KG1 (cell line): ENCODE results near the gene VPS25.
A peak's percentile ranks its signal among the peaks of the same experiment; 100 is the strongest.

Experiments
- DNase-seq: peaks from one replicate; lab custom pipeline; 2025; lab: John Stamatoyannopoulos, UW

VPS25 gene

DNA sequence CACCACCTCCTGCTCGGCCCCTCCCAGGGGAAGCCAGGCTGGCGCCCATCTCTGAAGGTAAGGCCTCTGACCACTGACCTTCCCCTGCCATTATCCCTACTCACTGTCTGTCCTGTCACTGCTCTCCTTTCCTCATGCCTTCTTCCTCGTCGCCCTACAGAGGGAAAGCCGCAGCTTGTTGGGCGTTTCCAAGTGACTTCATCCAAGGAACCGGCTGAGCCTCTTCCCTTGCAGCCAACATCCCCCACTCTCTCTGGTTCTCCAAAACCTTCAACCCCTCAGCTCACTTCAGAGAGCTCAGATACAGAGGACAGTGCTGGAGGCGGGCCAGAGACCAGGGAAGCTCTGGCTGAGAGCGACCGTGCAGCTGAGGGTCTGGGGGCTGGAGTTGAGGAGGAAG, 22.2 kb downstream of the VPS25 start:
- DNase-seq, result no peak

DNA sequence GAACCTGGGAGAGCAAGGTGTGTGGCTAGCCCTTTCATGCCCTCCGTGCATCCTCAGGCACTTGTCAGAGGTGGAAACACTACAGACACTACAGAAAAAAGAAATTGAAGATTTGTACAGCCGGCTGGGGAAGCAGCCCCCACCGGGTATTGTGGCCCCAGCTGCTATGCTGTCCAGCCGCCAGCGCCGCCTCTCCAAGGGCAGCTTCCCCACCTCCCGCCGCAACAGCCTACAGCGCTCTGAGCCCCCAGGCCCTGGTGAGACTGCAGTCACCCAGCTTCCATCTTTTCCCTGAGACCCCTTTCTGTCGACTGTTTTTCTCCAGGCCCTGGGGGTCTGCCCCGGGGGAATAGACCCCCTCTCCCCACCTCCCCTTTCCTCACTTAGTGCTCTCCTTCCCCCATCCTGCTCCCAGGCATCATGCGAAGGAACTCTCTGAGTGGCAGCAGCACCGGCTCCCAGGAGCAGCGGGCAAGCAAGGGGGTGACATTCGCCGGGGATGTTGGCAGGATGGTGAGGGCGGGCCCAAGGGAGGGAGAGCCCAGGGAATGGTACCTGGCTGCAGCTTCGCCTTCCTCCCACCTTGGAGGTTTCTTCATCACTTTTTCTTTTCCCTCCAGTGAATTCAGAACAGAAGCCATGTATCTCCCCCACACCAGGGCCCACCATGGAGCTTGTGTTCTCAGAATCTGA, 23.0 kb downstream of the VPS25 start:
- DNase-seq, result no peak

DNA sequence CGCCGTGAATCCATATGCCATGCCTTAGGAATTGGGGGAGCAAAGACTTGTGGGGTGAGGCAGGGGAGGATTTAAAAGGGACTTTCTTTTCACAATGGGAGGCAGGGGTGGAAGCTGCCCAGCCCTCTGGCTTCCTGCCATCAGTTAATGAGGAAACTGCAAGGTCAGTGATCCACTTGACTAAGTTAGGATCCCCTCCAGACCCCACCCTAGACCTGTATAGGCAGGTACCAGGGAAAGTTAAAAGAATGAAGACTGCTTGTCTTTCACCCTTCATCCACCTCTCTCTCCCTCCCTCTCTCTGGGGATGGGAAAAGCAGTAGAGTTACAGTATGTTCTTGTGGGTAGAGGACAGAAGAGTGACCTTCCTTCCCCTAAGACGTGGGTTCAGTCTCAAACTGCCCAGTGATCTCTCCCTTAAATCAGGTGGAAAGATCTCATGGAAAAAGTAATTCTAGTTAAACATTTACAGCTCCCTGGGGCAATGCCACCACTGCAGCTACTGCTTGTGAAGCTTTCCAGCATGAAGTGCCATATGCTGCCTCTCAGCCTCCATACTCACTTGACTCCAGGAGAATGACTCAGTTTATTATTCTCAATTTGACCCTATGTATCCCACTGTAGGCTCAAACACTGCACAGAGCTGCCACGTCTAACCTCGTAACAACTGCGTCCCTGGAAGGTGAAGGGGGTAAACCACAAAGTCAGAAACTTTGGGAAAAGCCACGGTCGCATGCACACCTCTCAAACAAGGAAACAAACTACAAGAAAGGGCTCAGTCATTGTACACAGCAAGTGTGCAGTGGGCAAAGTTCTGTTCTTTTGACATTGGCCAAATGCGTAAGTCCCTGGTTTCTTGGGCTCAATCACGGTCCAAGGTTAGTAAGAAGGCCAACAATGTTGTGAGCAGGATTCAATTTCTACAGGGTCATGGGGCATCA, 24.1 kb downstream of the VPS25 start:
- DNase-seq, result no peak

DNA sequence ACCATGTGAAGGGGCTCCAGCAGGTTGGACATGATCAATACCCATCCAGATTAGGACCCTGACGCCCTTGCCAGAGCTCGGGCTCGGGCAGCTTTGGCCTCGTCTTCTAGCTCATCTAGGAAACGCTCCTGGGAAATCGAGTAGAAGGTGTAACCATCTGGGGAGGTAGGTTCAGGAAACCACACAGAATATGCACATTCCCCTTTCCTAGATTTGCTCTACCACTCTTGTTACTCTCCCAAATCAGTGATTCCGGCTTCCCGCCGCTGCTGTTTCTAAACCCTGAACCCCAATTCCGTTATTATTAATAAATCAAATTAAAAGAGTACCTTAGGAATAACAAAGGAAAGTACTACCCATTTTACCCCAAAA, 24.7 kb downstream of the VPS25 start:
- DNase-seq, result no peak

GRCh38 chr17:42798383-42799380, 25.4 kb downstream of the VPS25 start, which contains the start of the genes CNTD1 and COA3:
Gene CNTD1 (plus strand): TSS chr17:42798861. CDS start chr17:42799068, 207 bp downstream.
Gene COA3 (minus strand): TSS chr17:42798704. CDS start chr17:42798681, 23 bp downstream.
- DNase-seq, result peak; percentile 69

DNA sequence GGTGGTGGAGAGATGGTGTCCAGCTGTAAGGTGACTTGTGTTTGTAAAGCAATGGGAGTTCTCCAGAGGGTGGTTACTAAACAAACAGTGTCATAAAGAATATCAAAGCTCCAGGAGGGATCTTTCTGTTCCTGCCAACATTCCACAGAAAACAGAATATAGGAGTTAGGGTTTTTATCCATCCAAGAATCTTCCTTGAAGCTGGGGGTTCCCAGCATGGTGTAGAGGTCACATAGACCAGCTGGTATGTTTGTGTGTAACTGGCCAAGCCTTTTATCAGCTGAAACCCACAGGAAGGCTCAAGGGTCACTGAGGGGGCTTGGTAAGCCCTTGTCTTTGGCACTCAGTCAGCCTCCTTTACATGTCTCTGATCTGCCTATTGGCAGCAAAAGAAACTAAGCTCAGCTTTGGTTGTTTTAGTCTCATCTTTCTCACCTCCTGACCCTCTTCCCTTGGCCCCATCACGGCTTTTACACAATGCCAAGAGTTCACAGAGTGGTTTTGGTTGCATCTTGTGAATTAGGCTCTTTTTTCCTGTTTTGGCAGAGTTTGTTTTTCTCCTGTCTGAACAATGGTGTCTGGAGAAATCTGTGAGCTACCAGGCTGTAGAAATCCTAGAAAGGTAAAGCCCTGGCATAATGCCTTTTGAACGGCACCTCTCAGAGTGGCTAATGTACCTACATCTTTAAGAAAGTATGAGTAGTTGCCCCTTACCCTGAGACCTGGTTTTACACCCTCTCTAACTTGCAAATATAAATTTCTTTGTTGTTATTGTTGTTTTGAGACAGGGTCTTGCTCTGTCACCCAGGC, 30.0 kb downstream of the VPS25 start:
- DNase-seq, result no peak

DNA sequence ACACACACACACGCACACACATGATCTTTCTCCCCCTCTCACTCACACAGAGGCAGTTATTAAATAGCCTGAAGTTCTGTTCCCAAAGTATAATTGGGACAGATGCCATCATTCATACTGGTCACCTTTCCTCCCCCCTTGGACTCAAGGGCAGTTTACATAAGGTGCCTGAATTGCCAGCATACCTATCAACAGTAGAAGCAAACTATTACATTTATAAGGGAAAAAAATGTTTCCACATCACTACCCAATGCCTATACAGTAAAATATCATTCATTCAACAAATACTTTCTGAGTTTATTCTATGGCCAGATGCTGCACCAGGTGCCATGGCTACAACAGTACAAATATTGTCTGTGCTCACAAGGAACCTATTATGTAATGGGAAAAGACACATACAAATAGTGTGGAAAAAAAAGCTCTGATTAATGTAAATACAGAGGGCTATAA, 31.7 kb downstream of the VPS25 start:
- no peak for DNase-seq

DNA sequence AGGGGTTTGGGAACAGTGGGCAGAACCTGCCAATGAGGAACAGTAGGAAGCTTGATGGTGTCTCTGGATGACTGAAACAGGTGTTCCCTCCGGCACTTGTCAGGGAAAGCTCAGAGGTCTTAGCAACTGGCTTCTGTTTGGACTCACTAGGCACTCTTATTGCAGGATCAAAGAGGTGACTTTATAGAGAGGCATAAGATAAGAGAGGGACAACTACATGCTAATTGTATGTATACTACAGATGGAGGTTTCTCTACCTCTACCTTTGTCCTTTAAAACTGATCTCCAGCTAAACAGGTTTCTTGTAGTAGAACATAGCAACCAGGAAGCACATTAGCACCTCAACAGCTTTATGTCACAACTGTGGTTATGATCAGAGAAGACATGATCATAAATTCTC, 33.0 kb downstream of the VPS25 start:
- DNase-seq, result no peak

DNA sequence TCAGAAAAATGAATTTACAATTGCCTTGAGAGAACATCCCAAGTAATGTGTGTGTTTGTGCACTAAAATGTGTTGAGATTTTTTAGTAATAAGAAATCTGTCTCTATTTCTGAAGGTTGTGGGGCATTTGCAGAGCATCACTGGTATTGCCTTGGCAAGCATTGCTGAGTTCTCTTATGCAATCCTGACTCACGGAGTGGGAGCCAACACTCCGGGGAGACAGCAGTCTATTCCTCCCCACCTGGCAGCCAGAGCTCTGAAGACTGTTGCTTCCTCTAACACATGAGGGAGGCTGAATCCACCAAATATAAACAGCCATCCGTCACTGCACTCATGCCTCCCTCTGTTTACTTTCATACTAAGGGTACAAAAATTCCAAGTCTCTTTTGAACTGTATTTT, 36.0 kb downstream of the VPS25 start:
- DNase-seq, result no peak

- DNase-seq, result no peak
Observed at GRCh38 chr17:42814633-42815399, 41.6 kb downstream of the VPS25 start.

- no peak for DNase-seq
Observed at GRCh38 chr17:42817866-42818265, 44.6 kb downstream of the VPS25 start.

DNA sequence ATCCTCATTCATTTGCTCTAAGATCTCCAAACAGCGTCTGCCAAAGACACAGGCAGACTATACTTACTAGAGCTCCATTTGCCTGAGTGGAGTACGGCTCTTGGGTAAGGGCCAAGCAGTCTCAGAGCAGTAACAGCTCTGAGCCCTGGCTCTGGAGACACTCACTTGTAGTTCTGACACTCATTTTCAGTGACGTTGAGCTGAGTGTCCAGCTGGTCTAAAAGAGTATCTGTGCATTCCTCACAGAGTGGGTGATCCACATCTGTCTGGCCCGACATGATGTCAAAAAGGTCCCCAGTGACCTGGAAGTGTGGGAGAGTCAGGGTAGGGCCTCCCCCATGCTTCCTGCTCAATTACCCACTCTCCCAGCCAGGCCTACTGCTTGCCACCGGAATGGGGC, 45.1 kb downstream of the VPS25 start:
- DNase-seq, result no peak

- peak; percentile 31 for DNase-seq
Observed at GRCh38 chr17:42819939-42820535, 46.8 kb downstream of the VPS25 start.

DNA sequence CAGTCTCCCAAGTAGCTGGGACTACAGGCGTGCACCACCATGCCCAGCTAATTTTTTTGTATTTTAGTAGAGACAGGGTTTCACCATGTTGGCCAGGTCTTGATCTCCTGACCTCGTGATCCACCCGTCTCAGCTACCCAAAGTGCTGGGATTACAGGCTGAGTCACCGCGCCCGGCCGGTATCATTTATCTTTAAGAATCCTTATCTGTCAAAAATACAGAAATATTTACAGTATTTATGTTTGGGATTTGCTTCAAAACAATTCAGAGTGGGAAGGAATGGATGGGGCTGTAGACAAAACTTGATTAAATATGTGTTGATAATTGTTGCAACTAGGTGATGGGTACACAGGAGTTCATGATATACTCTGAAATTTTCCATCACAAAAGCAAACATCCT, 47.9 kb downstream of the VPS25 start:
- no peak for DNase-seq

DNA sequence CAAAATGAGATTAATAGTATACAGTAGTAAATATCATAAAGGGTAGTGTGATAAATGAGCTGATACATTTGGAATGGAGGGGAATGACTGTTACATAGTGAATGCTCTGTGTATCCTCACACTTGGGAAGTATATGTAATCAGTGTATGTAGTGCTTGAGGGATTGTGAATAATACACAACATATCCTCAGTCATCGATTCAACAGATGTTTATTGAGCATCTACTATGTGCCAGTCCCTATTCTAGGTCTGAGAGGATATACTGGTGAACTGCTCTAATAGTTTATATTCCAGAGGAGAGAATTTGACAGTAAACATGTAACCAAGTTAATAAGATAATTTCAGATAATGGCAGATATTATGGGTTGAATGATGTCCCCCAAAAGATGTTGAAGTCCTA, 54.2 kb downstream of the VPS25 start:
- DNase-seq, result no peak
